Panc1 (cell line): ENCODE data around the gene AMBRA1.

ENCODE experiments used
- POLR2AphosphoS5 ChIP-seq: IDR thresholded peaks from 2 replicates; pipeline ENCODE4 v1.6.1; 2012; ENCODE audit warnings: mild to moderate bottlenecking, low read depth, low read length, moderate library complexity
- TF ChIP-seq, protein P1 (sequence below): fragments of 450-650 bp; IDR thresholded peaks from 2 replicates; pipeline ENCODE4 v1.5.1; 2017; ENCODE audit warnings: mild to moderate bottlenecking

DNA sequence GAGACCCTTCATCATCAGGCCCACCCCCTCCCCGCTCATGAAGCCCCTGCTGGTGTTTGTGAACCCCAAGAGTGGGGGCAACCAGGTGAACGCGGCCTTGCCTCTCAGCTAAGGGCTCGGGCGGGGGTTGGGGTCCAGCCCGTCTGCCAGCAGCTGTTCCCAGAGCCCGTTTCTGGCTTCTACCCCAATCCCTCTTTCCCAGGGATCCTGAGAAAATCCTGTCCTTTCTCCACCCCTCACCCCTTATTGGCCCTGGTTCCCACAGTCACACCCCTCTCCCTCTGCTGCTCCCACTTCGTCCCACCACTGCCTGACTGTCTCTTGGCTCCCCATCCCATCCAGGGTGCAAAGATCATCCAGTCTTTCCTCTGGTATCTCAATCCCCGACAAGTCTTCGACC, 221.7 kb downstream of the AMBRA1 start:
- TF ChIP-seq, protein P1, sequence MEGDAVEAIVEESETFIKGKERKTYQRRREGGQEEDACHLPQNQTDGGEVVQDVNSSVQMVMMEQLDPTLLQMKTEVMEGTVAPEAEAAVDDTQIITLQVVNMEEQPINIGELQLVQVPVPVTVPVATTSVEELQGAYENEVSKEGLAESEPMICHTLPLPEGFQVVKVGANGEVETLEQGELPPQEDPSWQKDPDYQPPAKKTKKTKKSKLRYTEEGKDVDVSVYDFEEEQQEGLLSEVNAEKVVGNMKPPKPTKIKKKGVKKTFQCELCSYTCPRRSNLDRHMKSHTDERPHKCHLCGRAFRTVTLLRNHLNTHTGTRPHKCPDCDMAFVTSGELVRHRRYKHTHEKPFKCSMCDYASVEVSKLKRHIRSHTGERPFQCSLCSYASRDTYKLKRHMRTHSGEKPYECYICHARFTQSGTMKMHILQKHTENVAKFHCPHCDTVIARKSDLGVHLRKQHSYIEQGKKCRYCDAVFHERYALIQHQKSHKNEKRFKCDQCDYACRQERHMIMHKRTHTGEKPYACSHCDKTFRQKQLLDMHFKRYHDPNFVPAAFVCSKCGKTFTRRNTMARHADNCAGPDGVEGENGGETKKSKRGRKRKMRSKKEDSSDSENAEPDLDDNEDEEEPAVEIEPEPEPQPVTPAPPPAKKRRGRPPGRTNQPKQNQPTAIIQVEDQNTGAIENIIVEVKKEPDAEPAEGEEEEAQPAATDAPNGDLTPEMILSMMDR, result no peak
- no peak for TF ChIP-seq POLR2AphosphoS5
